SK-N-SH (cell line): ENCODE data around the gene CFAP74. TPM values are rescaled to one million over a fixed set of nuclear protein-coding genes. Genes with fewer than 3 reads are reported as not detected.

ENCODE experiments used
- CTCF ChIA-PET: fragments of 300-600, 350-600 bp; formaldehyde crosslinking; extraction: SDS; loops from one replicate; lab custom pipeline; 2021; lab: Yijun Ruan, JAX
- POLR2A ChIA-PET: fragments of 350-600 bp; sonication (Branson Sonifier 250); formaldehyde crosslinking; extraction: SDS; loops from one replicate; lab custom pipeline; 2020; ENCODE audit warnings: antibody characterized with exemption, inconsistent platforms; lab: Yijun Ruan, JAX
- DNase-seq: peaks from one replicate; pipeline ENCODE4 v3.0.0; 2012
- H2AFZ ChIP-seq: fragments of 200-600 bp; sonication (generic); 2 replicates; pipeline ENCODE4 v1.8.1; 2016; ENCODE audit warnings: antibody characterized with exemption, mild to moderate bottlenecking, low read depth
- H3F3A ChIP-seq: fragments of 200-600 bp; sonication (generic); replicated peaks from 2 replicates; pipeline ENCODE3; 2016; ENCODE audit warnings: antibody characterized with exemption, mild to moderate bottlenecking; ENCODE audit not compliant: insufficient read depth
- H3K27ac ChIP-seq, 2 experiments: fragments of 200-500 bp in 1 of 2; fragments of 200-600 bp in 1 of 2; sonication (Bioruptor generic) in 1 of 2; sonication (generic), shearing (Covaris generic) in 1 of 2; 2 replicates each; pipeline versions ENCODE4 v1.5.1 to v1.6.1; 2014 to 2016; ENCODE audit warnings: low read depth in 2 of 2, inconsistent platforms in 1 of 2, low read length in 1 of 2, mild to moderate bottlenecking in 1 of 2, mixed read lengths in 1 of 2
- H3K27me3 ChIP-seq: fragments of 200-600 bp; sonication (generic), shearing (Covaris generic); 2 replicates; pipeline ENCODE4 v1.6.1; 2016; ENCODE audit warnings: mixed run types; ENCODE audit not compliant: insufficient read depth
- H3K36me3 ChIP-seq, 2 experiments: fragments of 200-500 bp in 1 of 2; fragments of 200-600 bp in 1 of 2; sonication (Bioruptor generic) in 1 of 2; sonication (generic) in 1 of 2; replicated peaks in 1 of 2; 2 replicates each; pipeline versions ENCODE3 to v1.5.1; 2014 to 2016; ENCODE audit warnings: low read length in 1 of 2, mild to moderate bottlenecking in 1 of 2; ENCODE audit not compliant: insufficient read depth in 2 of 2, control insufficient read depth in 1 of 2
- H3K4me1 ChIP-seq, 2 experiments: fragments of 200-500 bp in 1 of 2; fragments of 200-600 bp in 1 of 2; sonication (Bioruptor generic) in 1 of 2; sonication (generic), shearing (Covaris generic) in 1 of 2; 2 replicates each; pipeline versions ENCODE4 v1.5.1 to v1.6.1; 2014 to 2016; ENCODE audit warnings: low read depth in 1 of 2, low read length in 1 of 2, mixed run types in 1 of 2; ENCODE audit not compliant: insufficient read depth in 2 of 2, control insufficient read depth in 1 of 2
- H3K4me2 ChIP-seq: fragments of 200-600 bp; sonication (generic), shearing (Covaris generic); 2 replicates; pipeline ENCODE4 v1.6.1; 2017; ENCODE audit warnings: mixed run types
- H3K4me3 ChIP-seq, 2 experiments: fragments of 200-500 bp in 1 of 2; fragments of 200-600 bp in 1 of 2; sonication (Bioruptor generic) in 1 of 2; sonication (generic), shearing (Covaris generic) in 1 of 2; 2 replicates each; pipeline versions ENCODE4 v1.5.1 to v1.8.1; 2014 to 2016; ENCODE audit warnings: low read depth in 2 of 2, inconsistent platforms in 1 of 2, low read length in 1 of 2, mild to moderate bottlenecking in 1 of 2, mixed read lengths in 1 of 2, moderate library complexity in 1 of 2
- H3K79me2 ChIP-seq: fragments of 200-600 bp; sonication (generic); 2 replicates; pipeline ENCODE4 v1.8.1; 2017; ENCODE audit warnings: mild to moderate bottlenecking; ENCODE audit not compliant: insufficient read depth
- H3K9ac ChIP-seq: fragments of 200-600 bp; sonication (generic); 2 replicates; pipeline ENCODE4 v1.6.1; 2017; ENCODE audit warnings: mixed run types
- H3K9me2 ChIP-seq: fragments of 200-600 bp; sonication (generic); 2 replicates; pipeline ENCODE4 v1.6.1; 2017; ENCODE audit warnings: mixed run types
- H3K9me3 ChIP-seq: fragments of 200-600 bp; sonication (generic); 2 replicates; pipeline ENCODE4 v1.6.1; 2017; ENCODE audit warnings: mixed run types, mild to moderate bottlenecking, moderate library complexity
- H4K20me1 ChIP-seq: fragments of 200-600 bp; sonication (generic); 2 replicates; pipeline ENCODE4 v1.6.1; 2017; ENCODE audit warnings: mild to moderate bottlenecking, mixed run types; ENCODE audit not compliant: insufficient read depth
- FOXJ3 ChIP-seq: sonication (generic); formaldehyde crosslinking; IDR thresholded peaks from 2 replicates; pipeline ENCODE4 v1.5.1; 2020; ENCODE audit warnings: mild to moderate bottlenecking, missing genetic modification reagents
- GABPA ChIP-seq: IDR thresholded peaks from 2 replicates; pipeline ENCODE4 v1.4.0; 2012; ENCODE audit warnings: low read depth, mild to moderate bottlenecking
- MEF2A ChIP-seq: IDR thresholded peaks from 2 replicates; pipeline ENCODE4 v1.4.0; 2012; ENCODE audit warnings: low read depth, borderline replicate concordance
- MXI1 ChIP-seq: IDR thresholded peaks from 2 replicates; pipeline ENCODE4 v1.6.1; 2012; ENCODE audit warnings: mild to moderate bottlenecking, low read depth, low read length, improper control_type of control experiment
- NFIC ChIP-seq: IDR thresholded peaks from 2 replicates; pipeline ENCODE4 v1.4.0; 2012; ENCODE audit warnings: borderline replicate concordance
- POLR2AphosphoS5 ChIP-seq: IDR thresholded peaks from 2 replicates; pipeline ENCODE4 v1.6.1; 2012; ENCODE audit warnings: low read depth, low read length
- RFX5 ChIP-seq: IDR thresholded peaks from 2 replicates; pipeline ENCODE4 v1.6.1; 2012; ENCODE audit warnings: mild to moderate bottlenecking, improper control_type of control experiment, low read length
- RXRA ChIP-seq: IDR thresholded peaks from 2 replicates; pipeline ENCODE4 v1.4.0; 2012; ENCODE audit warnings: low read depth, mild to moderate bottlenecking, borderline replicate concordance
- TAF1 ChIP-seq: IDR thresholded peaks from 2 replicates; pipeline ENCODE4 v1.6.1; 2012; ENCODE audit warnings: low read depth, mild to moderate bottlenecking, low read length, moderate library complexity, borderline replicate concordance
- TEAD4 ChIP-seq: IDR thresholded peaks from 2 replicates; pipeline ENCODE4 v1.4.0; 2012; ENCODE audit warnings: mild to moderate bottlenecking, borderline replicate concordance; ENCODE audit not compliant: insufficient read depth
- WGBS: methylation state at CpG from one replicate; pipeline ENCODE4 v1.1.6; 2017; ENCODE audit warnings: low lambda C conversion rate; 5-methylcytosine and 5-hydroxymethylcytosine counted together
- polyA plus RNA-seq, 3 experiments: library from polyadenylated mRNA; depleted of rRNA; stranded (reverse); fragments of >200 nt; gene quantifications; 2 replicates each; pipeline ENCODE4 v1.2.3, GENCODE V29; 2012
- TF ChIP-seq, protein P1 (sequence below): IDR thresholded peaks from 2 replicates; pipeline ENCODE4 v1.4.0; 2012; ENCODE audit warnings: low read depth, borderline replicate concordance
- TF ChIP-seq, protein P2 (sequence below): IDR thresholded peaks from 2 replicates; pipeline ENCODE4 v1.4.0; 2012; ENCODE audit warnings: low read depth
- TF ChIP-seq, protein P3 (sequence below): IDR thresholded peaks from 2 replicates; pipeline ENCODE4 v1.6.1; 2012; ENCODE audit warnings: mild to moderate bottlenecking, low read depth, low read length, moderate library complexity
- TF ChIP-seq, protein P4 (sequence below): fragments of 150-350 bp; IDR thresholded peaks from 2 replicates; pipeline ENCODE4 v1.6.1; 2016; ENCODE audit warnings: mild to moderate bottlenecking, low read depth, low read length

The CFAP74 gene
- polyA plus RNA-seq, 1 of the 3 experiments (the other 2 are of a cell fraction), result not detected

DNA sequence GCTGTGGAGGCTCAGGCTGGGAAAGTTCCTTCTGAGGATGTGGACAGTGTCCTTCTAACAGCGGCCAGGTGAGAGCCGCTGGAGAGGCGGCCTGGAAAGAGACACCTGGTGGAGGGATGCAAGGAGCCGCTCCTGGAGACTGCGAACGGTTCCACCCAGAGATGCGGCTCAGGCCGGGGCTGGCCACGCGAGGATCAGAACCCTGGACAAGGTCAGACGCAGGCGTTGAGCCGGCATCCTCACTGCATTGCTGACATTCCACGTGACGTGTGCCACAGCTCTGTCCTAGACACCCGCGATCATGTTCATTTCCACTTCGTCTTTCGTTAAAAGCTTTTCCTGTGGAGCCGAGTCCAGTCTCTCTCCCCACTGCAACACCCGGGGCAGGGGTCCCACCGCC lies 28.8 kb downstream of the CFAP74 start:
- Histone ChIP-seq H3K27ac (no peak overlapping the region), H3K9ac (no peak overlapping the region), H2AFZ (no peak overlapping the region), H3K4me2 (no peak overlapping the region), H3K79me2 (no peaks in the 10 kb centered on the region), H4K20me1 (no peaks in the 10 kb centered on the region), H3K9me3 (no peaks in the 10 kb centered on the region), H3K27me3 (no peaks in the 10 kb centered on the region), H3K4me1 (no peaks in the 10 kb centered on the region), H3K4me3 (no peak overlapping the region), H3K9me2 (no peaks in the 10 kb centered on the region), H3F3A (no peaks in the 10 kb centered on the region), H3K36me3 (no peaks in the 10 kb centered on the region)
- TF ChIP-seq, protein P1, sequence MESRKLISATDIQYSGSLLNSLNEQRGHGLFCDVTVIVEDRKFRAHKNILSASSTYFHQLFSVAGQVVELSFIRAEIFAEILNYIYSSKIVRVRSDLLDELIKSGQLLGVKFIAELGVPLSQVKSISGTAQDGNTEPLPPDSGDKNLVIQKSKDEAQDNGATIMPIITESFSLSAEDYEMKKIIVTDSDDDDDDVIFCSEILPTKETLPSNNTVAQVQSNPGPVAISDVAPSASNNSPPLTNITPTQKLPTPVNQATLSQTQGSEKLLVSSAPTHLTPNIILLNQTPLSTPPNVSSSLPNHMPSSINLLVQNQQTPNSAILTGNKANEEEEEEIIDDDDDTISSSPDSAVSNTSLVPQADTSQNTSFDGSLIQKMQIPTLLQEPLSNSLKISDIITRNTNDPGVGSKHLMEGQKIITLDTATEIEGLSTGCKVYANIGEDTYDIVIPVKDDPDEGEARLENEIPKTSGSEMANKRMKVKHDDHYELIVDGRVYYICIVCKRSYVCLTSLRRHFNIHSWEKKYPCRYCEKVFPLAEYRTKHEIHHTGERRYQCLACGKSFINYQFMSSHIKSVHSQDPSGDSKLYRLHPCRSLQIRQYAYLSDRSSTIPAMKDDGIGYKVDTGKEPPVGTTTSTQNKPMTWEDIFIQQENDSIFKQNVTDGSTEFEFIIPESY, result no peak
- no peak for TF ChIP-seq FOXJ3 (CRISPR knock-in tag)
- no peak for TF ChIP-seq NFIC
- TF ChIP-seq, protein P2, sequence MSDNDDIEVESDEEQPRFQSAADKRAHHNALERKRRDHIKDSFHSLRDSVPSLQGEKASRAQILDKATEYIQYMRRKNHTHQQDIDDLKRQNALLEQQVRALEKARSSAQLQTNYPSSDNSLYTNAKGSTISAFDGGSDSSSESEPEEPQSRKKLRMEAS, result no peak
- TF ChIP-seq POLR2AphosphoS5, result no peak
- no peak for TF ChIP-seq MEF2A
- no peak for TF ChIP-seq MXI1
- TF ChIP-seq, protein P3, sequence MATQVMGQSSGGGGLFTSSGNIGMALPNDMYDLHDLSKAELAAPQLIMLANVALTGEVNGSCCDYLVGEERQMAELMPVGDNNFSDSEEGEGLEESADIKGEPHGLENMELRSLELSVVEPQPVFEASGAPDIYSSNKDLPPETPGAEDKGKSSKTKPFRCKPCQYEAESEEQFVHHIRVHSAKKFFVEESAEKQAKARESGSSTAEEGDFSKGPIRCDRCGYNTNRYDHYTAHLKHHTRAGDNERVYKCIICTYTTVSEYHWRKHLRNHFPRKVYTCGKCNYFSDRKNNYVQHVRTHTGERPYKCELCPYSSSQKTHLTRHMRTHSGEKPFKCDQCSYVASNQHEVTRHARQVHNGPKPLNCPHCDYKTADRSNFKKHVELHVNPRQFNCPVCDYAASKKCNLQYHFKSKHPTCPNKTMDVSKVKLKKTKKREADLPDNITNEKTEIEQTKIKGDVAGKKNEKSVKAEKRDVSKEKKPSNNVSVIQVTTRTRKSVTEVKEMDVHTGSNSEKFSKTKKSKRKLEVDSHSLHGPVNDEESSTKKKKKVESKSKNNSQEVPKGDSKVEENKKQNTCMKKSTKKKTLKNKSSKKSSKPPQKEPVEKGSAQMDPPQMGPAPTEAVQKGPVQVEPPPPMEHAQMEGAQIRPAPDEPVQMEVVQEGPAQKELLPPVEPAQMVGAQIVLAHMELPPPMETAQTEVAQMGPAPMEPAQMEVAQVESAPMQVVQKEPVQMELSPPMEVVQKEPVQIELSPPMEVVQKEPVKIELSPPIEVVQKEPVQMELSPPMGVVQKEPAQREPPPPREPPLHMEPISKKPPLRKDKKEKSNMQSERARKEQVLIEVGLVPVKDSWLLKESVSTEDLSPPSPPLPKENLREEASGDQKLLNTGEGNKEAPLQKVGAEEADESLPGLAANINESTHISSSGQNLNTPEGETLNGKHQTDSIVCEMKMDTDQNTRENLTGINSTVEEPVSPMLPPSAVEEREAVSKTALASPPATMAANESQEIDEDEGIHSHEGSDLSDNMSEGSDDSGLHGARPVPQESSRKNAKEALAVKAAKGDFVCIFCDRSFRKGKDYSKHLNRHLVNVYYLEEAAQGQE, result peak; percentile 70; the same call in 1 of the 2 replicates
- POLR2A ChIA-PET, result no interaction called here
- CTCF ChIA-PET, result interaction anchor here (2.2 kb wide), 1 partner anchor 70 kb away, joined by 7 read pairs; no protein-coding TSS in a partner anchor
- 74% methylated on average over 18 of the region's 22 CpGs for WGBS
- DNase-seq, result no peak

DNA sequence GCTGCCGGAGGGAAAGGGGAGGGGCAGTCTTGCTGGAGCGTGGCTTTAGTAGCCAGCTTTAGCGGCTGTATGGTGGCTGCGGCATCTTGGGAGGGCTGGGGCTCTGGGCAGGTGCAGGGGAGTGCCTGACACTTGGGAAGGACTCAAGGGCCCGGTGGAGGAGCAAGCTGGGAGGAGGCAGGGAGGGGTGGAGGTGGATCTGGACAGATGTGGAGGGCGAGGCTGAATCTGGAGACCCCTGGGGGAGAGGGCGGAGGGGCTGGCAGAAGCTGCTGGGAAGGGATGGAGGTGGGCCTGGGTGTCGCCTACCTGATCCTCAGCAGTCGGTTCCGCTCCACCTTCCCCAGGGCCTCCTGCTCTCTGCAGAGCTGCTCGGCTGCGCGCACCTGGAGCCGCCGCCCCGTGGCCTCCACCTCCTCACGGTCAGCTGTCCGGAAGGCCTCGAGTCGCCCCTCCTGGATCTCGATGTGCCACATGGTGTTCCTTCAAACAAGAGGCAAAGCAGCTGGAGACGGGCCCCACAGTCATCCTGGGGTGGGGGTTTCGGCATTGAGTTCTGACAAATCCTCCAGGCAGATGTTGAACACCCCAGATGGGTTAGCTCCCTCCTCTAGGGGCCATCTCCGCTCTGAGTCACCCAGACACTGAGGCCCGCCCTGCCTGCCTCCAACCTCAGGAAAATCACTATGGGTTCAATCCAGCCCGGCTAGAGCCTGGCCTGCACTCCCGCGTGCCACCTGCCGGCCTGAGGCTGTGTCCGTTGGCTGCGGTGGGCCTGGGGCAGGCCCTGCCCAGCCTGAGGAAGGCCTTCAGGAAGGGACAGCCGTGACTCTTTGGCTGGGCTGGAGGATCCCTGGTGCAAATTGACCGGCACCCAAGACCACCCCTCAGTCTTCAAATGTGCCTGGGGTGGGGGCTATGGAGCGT lies 29.6 kb downstream of the CFAP74 start:
- Histone ChIP-seq H2AFZ (no peak overlapping the region), H3K27ac (no peak overlapping the region), H3K4me2 (no peak overlapping the region), H3K4me1 (no peaks in the 10 kb centered on the region), H3K79me2 (no peaks in the 10 kb centered on the region), H3K9ac (no peak overlapping the region), H3K9me2 (no peaks in the 10 kb centered on the region), H3K27me3 (no peaks in the 10 kb centered on the region), H3K36me3 (no peaks in the 10 kb centered on the region), H3K9me3 (no peaks in the 10 kb centered on the region), H4K20me1 (no peaks in the 10 kb centered on the region), H3K4me3 (no peak overlapping the region), H3F3A (no peaks in the 10 kb centered on the region)
- WGBS, result 69% methylated on average over 18 of the region's 34 CpGs
- no peak for DNase-seq
- CTCF ChIA-PET, result interaction anchor here (0.6 to 2.4 kb wide), 4 partner anchors 14 to 166 kb away, joined by 3 to 16 read pairs (median 8); no protein-coding TSS in a partner anchor
- TF ChIP-seq MEF2A (no peak), TEAD4 (no peak), MXI1 (no peak), RXRA (no peak), GABPA (no peak), TAF1 (no peak), RFX5 (no peak)
- TF ChIP-seq, protein P4, sequence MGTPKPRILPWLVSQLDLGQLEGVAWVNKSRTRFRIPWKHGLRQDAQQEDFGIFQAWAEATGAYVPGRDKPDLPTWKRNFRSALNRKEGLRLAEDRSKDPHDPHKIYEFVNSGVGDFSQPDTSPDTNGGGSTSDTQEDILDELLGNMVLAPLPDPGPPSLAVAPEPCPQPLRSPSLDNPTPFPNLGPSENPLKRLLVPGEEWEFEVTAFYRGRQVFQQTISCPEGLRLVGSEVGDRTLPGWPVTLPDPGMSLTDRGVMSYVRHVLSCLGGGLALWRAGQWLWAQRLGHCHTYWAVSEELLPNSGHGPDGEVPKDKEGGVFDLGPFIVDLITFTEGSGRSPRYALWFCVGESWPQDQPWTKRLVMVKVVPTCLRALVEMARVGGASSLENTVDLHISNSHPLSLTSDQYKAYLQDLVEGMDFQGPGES, result no peak
- POLR2A ChIA-PET, result no interaction called here
